K562 (cell line): ENCODE results near the gene IFRD1. TPM values are rescaled to one million over a fixed set of nuclear protein-coding genes. Genes with fewer than 3 reads are reported as not detected.

Experiments
- BRCA1 ChIP-seq, 2 experiments: fragments of 450-650 bp in 1 of 2; sonication (generic) in 1 of 2; formaldehyde crosslinking in 1 of 2; IDR thresholded peaks; 2 replicates each; pipeline versions ENCODE4 v1.5.0 to v1.6.1; 2017 to 2020; ENCODE audit warnings: mild to moderate bottlenecking in 1 of 2, missing genetic modification reagents in 1 of 2
- CBX3 ChIP-seq, 2 experiments: IDR thresholded peaks; 1 replicate in 1 of 2; 2 replicates in 1 of 2; pipeline ENCODE4 v1.6.1; 2012; ENCODE audit warnings: inconsistent platforms in 2 of 2, low read length in 2 of 2, borderline replicate concordance in 1 of 2, control low read depth in 1 of 2
- COPS2 ChIP-seq: fragments of 450-650 bp; conservative IDR thresholded peaks from 2 replicates; pipeline ENCODE4 v1.6.1; 2016; ENCODE audit warnings: mild to moderate bottlenecking, moderate library complexity
- E2F4 ChIP-seq: sonication (generic); formaldehyde crosslinking; IDR thresholded peaks from 2 replicates; pipeline ENCODE4 v1.8.0; 2022; ENCODE audit warnings: mild to moderate bottlenecking, low read depth, missing genetic modification reagents
- FOS ChIP-seq: IDR thresholded peaks from 3 replicates; pipeline ENCODE4 v1.6.1; 2011; ENCODE audit not compliant: insufficient read length; ENCODE audit errors: extremely low read depth
- FOXK1 ChIP-seq: sonication (generic); formaldehyde crosslinking; IDR thresholded peaks from 2 replicates; pipeline ENCODE4 v1.8.0; 2022; ENCODE audit warnings: missing genetic modification reagents, mild to moderate bottlenecking, borderline replicate concordance
- HNRNPH1 ChIP-seq: fragments of 200-400 bp; formaldehyde crosslinking; optimal IDR thresholded peaks from 2 replicates; pipeline ENCODE3; 2017; ENCODE audit warnings: low read depth, mild to moderate bottlenecking, low read length, moderate library complexity
- ILK ChIP-seq: fragments of 450-650 bp; IDR thresholded peaks from 2 replicates; pipeline ENCODE4 v1.6.1; 2016; ENCODE audit warnings: missing genetic modification characterization, low read depth, mild to moderate bottlenecking, missing compliant biosample characterization, moderate library complexity, borderline replicate concordance
- JUN ChIP-seq, 2 experiments: sonication (generic) in 1 of 2; formaldehyde crosslinking in 1 of 2; IDR thresholded peaks; 2 replicates each; pipeline versions ENCODE4 v1.6.1 to v1.8.0; 2012 to 2022; ENCODE audit warnings: borderline replicate concordance in 2 of 2, mild to moderate bottlenecking in 2 of 2, improper control_type of control experiment in 1 of 2, low read depth in 1 of 2, low read length in 1 of 2, missing genetic modification reagents in 1 of 2
- KDM1A ChIP-seq, 2 experiments: fragments of 450-650 bp; IDR thresholded peaks; 2 replicates each; pipeline ENCODE4 v1.6.1; 2016; ENCODE audit warnings: mild to moderate bottlenecking in 2 of 2
- MCM3 ChIP-seq: fragments of 450-650 bp; IDR thresholded peaks from 2 replicates; pipeline ENCODE4 v1.6.1; 2016
- MEF2D ChIP-seq: conservative IDR thresholded peaks from 2 replicates; pipeline ENCODE4 v1.6.1; 2016; ENCODE audit warnings: low read depth, missing genetic modification characterization, missing compliant biosample characterization
- NR2F6 ChIP-seq: fragments of 450-650 bp; formaldehyde crosslinking; IDR thresholded peaks from 2 replicates; pipeline ENCODE4 v1.4.0; 2020; ENCODE audit warnings: mild to moderate bottlenecking
- NRF1 ChIP-seq, 2 experiments: fragments of 450-650 bp; IDR thresholded peaks in 1 of 2; conservative IDR thresholded peaks in 1 of 2; 2 replicates each; pipeline ENCODE4 v1.6.1; 2014; ENCODE audit warnings: mild to moderate bottlenecking in 2 of 2
- PHF8 ChIP-seq: fragments of 200-600 bp; sonication (generic); IDR thresholded peaks from 2 replicates; pipeline ENCODE4 v1.6.1; 2012; ENCODE audit warnings: mixed run types, mild to moderate bottlenecking, inconsistent platforms, low read length, moderate library complexity, borderline replicate concordance
- RHOXF2B ChIP-seq: fragments of 250-450 bp; sonication (Bioruptor Pico); conservative IDR thresholded peaks from 2 replicates; pipeline ENCODE4 v1.5.1; 2021
- SMARCE1 ChIP-seq: fragments of 450-650 bp; IDR thresholded peaks from 2 replicates; pipeline ENCODE4 v1.7.1; 2016; ENCODE audit warnings: mild to moderate bottlenecking
- STAG1 ChIP-seq: sonication (generic); formaldehyde crosslinking; IDR thresholded peaks from 2 replicates; pipeline ENCODE4 v1.5.0; 2020; ENCODE audit warnings: missing genetic modification reagents, borderline replicate concordance
- XRCC4 ChIP-seq: IDR thresholded peaks from one replicate; pipeline ENCODE4 v1.6.1; 2011; ENCODE audit not compliant: insufficient read depth, insufficient read length; ENCODE audit errors: extremely low read depth
- ZBTB8A ChIP-seq: fragments of 450-650 bp; IDR thresholded peaks from 2 replicates; pipeline ENCODE4 v1.6.1; 2018; ENCODE audit warnings: mild to moderate bottlenecking, moderate library complexity; ENCODE audit not compliant: partially characterized antibody
- ZC3H8 ChIP-seq: fragments of 450-650 bp; IDR thresholded peaks from 2 replicates; pipeline ENCODE4 v1.6.1; 2017
- ZHX1 ChIP-seq: fragments of 150-350 bp; conservative IDR thresholded peaks from 2 replicates; pipeline ENCODE4 v1.6.1; 2014; ENCODE audit warnings: low read length
- ZNF449 ChIP-seq: fragments of 250-450 bp; sonication (Bioruptor Pico); IDR thresholded peaks from 2 replicates; pipeline ENCODE4 v1.8.0; 2022; ENCODE audit warnings: moderate library complexity, mild to moderate bottlenecking, inconsistent platforms
- polyA plus RNA-seq, 8 experiments: library from polyadenylated mRNA; depleted of rRNA in 4 of 8; stranded (reverse) in 5 of 8; unstranded in 3 of 8; fragments of >200 nt; fragmentation: Nextera tagmentation in 2 of 8; fragmentation: Illumina TruSeq in 1 of 8; extraction: Ambion mirVana in 2 of 8; extraction: Trizol in 1 of 8; gene quantifications; 2 replicates each; pipeline versions ENCODE4 v1.2.1 to v1.2.3, GENCODE V29; 2011 to 2014; ENCODE audit warnings: inconsistent platforms in 1 of 8, missing spikeins in 1 of 8
- total RNA-seq, 7 experiments: library from RNA; depleted of rRNA in 6 of 7; stranded (reverse); fragments of >200 nt in 6 of 7; fragmentation: Illumina TruSeq in 2 of 7; extraction: Trizol in 2 of 7; gene quantifications; 2 replicates each; pipeline versions ENCODE4 v1.2.1 to v1.2.3, GENCODE V29; 2011 to 2021; ENCODE audit warnings: low replicate concordance in 1 of 7

The IFRD1 gene
- total and polyA plus RNA-seq, 9 of the 15 experiments (the other 6 are each of a cell fraction or from before 2014, with no cell fraction given), result 27.6 to 81.8 (median 68.1) TPM

GRCh38 chr7:112449902-112450806 lies at the start of gene IFRD1 (continued):
- TF ChIP-seq ZHX1, result no peak
- TF ChIP-seq KDM1A (IDR thresholded peaks at IDR 0.05), result no peak
- 0 out of 2 replicates have a peak, but pooled peaks have one; percentile 53 for TF ChIP-seq NR2F6 (CRISPR knock-in tag)
- TF ChIP-seq STAG1 (CRISPR knock-in tag), result no peak
- TF ChIP-seq FOS, result peak; percentile 43
- TF ChIP-seq ILK (tag), result no peak
- TF ChIP-seq PHF8, result peak; percentile 98
- TF ChIP-seq CBX3 (IDR thresholded peaks at IDR 0.05; ENCODE audit: borderline replicate concordance in 1 of 2, low read length in 2 of 2), result peak in 1 of 2 experiments; percentile 11; a peak in 1 of 3 replicates
- TF ChIP-seq COPS2, result no peak
- no peak for TF ChIP-seq ZC3H8
- peak; percentile 20 for TF ChIP-seq FOXK1
- no peak for TF ChIP-seq BRCA1 (IDR thresholded peaks at IDR 0.05)
- no peak for TF ChIP-seq BRCA1 (CRISPR knock-in tag; IDR thresholded peaks at IDR 0.05)
- TF ChIP-seq NRF1 (conservative IDR thresholded peaks at IDR 0.05 in 1 of 2, IDR thresholded peaks at IDR 0.05 in 1 of 2), result peak; percentile 69 to 74
- peak; percentile 64 for TF ChIP-seq JUN (IDR thresholded peaks at IDR 0.05; ENCODE audit: borderline replicate concordance, low read depth, low read length)
- no peak; the same call in 1 of the 2 replicates for TF ChIP-seq JUN (CRISPR knock-in tag; IDR thresholded peaks at IDR 0.05; ENCODE audit: borderline replicate concordance)
- TF ChIP-seq E2F4 (CRISPR knock-in tag), result no peak
- no peak for TF ChIP-seq ZNF449 (CRISPR knock-in tag)
- no peak for TF ChIP-seq SMARCE1
- TF ChIP-seq ZBTB8A, result no peak
- TF ChIP-seq HNRNPH1, result no peak
- TF ChIP-seq MEF2D (tag), result no peak
- no peak for TF ChIP-seq RHOXF2B
- TF ChIP-seq MCM3, result no peak
- no peak for TF ChIP-seq XRCC4
